HepG2 (cell line): Measurements from ENCODE around the gene ICAM3. TPM values are rescaled to one million over a fixed set of nuclear protein-coding genes. Genes with fewer than 3 reads are reported as not detected.
A peak's percentile ranks its signal among the peaks of the same experiment; 100 is the strongest.

Experiments
- ATAC-seq: fragments of 200-7000 bp; cut with Tn5 transposase; 3 replicates; pipeline ENCODE4 v1.9.1; 2020; ENCODE audit warnings: mild to moderate bottlenecking, moderate library complexity
- BruUV-seq: library from RNA; stranded (reverse); fragments of 400-500 nt; replicated peaks from 2 replicates; lab custom pipeline; 2021; lab: Mats Ljungman, UMichigan
- CTCF ChIA-PET: fragments of 300-600 bp; formaldehyde crosslinking; extraction: SDS; loops from one replicate; lab custom pipeline; 2021; ENCODE audit warnings: low total read pairs, inconsistent platforms, low intra/inter-chr PET ratio; lab: Yijun Ruan, JAX
- POLR2A ChIA-PET: fragments of 350-600 bp; sonication (Branson Sonifier 250); formaldehyde crosslinking; loops from one replicate; lab custom pipeline; 2020; ENCODE audit warnings: antibody characterized with exemption, inconsistent platforms; lab: Yijun Ruan, JAX
- DNase-seq: peaks from one replicate; pipeline ENCODE4 v3.0.0-alpha.2; 2015; ENCODE audit warnings: low spot score
- FAIRE-seq: peaks from 3 replicates; lab custom pipeline; 2011; peaks lifted over from hg19 to GRCh38; lab: Jason Lieb, UNC
- H2AFZ ChIP-seq: one replicate; pipeline ENCODE4 v1.6.1; 2011; ENCODE audit warnings: low read length, inconsistent platforms
- H3K27ac ChIP-seq: fragments of 300-600 bp; 3 replicates; pipeline ENCODE4 v1.8.0; 2011; ENCODE audit warnings: mixed run types, mild to moderate bottlenecking, mixed read lengths, low read length, inconsistent platforms; ENCODE audit not compliant: insufficient read depth; ENCODE audit errors: extremely low read length
- H3K27me3 ChIP-seq, 2 experiments: fragments of 200-600 bp in 1 of 2; 2 replicates in 1 of 2; 3 replicates in 1 of 2; pipeline versions ENCODE4 v1.6.0 to v1.8.0; 2011; ENCODE audit warnings: low read length in 2 of 2, mild to moderate bottlenecking in 2 of 2, moderate library complexity in 2 of 2, inconsistent platforms in 1 of 2; ENCODE audit not compliant: insufficient read depth in 2 of 2, control insufficient read depth in 1 of 2
- H3K36me3 ChIP-seq, 2 experiments: fragments of 200-600 bp in 1 of 2; replicated peaks in 1 of 2; 2 replicates in 1 of 2; 3 replicates in 1 of 2; pipeline versions ENCODE4 v1.5.1 to v1.8.0; 2011; ENCODE audit warnings: low read length in 2 of 2, inconsistent platforms in 1 of 2; ENCODE audit not compliant: insufficient read depth in 2 of 2, control insufficient read depth in 1 of 2
- H3K4me1 ChIP-seq: 2 replicates; pipeline ENCODE4 v1.5.1; 2012; ENCODE audit warnings: low read length, inconsistent platforms; ENCODE audit not compliant: insufficient read depth
- H3K4me2 ChIP-seq: 2 replicates; pipeline ENCODE4 v1.6.0; 2011; ENCODE audit warnings: low read depth, low read length, inconsistent platforms
- H3K4me3 ChIP-seq, 3 experiments: fragments of 200-600 bp in 1 of 3; sonication (generic), shearing (Covaris generic) in 1 of 3; replicated peaks in 1 of 3; 2 replicates each; pipeline ENCODE4 v1.5.1; 2011 to 2016; ENCODE audit warnings: low read length in 3 of 3, inconsistent platforms in 2 of 3, low read depth in 2 of 3, mild to moderate bottlenecking in 2 of 3, control low read depth in 1 of 3, mixed read lengths in 1 of 3; ENCODE audit not compliant: insufficient read depth in 1 of 3
- H3K79me2 ChIP-seq: one replicate; pipeline ENCODE4 v1.6.1; 2011; ENCODE audit warnings: low read length, inconsistent platforms; ENCODE audit not compliant: insufficient read depth
- H3K9ac ChIP-seq: 2 replicates; pipeline ENCODE4 v1.6.0; 2011; ENCODE audit warnings: mild to moderate bottlenecking, low read depth, low read length, inconsistent platforms; ENCODE audit not compliant: insufficient read depth
- H3K9me3 ChIP-seq: 2 replicates; pipeline ENCODE4 v1.5.1; 2012; ENCODE audit warnings: mild to moderate bottlenecking, low read length
- H4K20me1 ChIP-seq: 2 replicates; pipeline ENCODE4 v1.6.0; 2011; ENCODE audit warnings: inconsistent platforms, mild to moderate bottlenecking, low read length, moderate library complexity; ENCODE audit not compliant: insufficient read depth
- FOSL1 ChIP-seq: sonication (generic); formaldehyde crosslinking; IDR thresholded peaks from 2 replicates; pipeline ENCODE4 v1.9.0; 2021; ENCODE audit warnings: missing genetic modification reagents, borderline replicate concordance
- HMGA1 ChIP-seq: sonication (generic); formaldehyde crosslinking; conservative IDR thresholded peaks from 2 replicates; pipeline ENCODE4 v1.4.0; 2020; ENCODE audit warnings: missing genetic modification reagents
- MIXL1 ChIP-seq: IDR thresholded peaks from 2 replicates; pipeline ENCODE4 v1.6.1; 2016
- MYNN ChIP-seq: sonication (generic); formaldehyde crosslinking; IDR thresholded peaks from 2 replicates; pipeline ENCODE4 v1.4.0; 2020; ENCODE audit warnings: mild to moderate bottlenecking, low read depth, missing genetic modification reagents
- THAP7 ChIP-seq: sonication (generic); formaldehyde crosslinking; IDR thresholded peaks from 2 replicates; pipeline ENCODE4 v1.8.1; 2023; ENCODE audit warnings: mild to moderate bottlenecking, missing genetic modification reagents
- THAP8 ChIP-seq: sonication (generic); formaldehyde crosslinking; IDR thresholded peaks from 2 replicates; pipeline ENCODE4 v1.5.1; 2020; ENCODE audit warnings: missing genetic modification reagents, mild to moderate bottlenecking, borderline replicate concordance
- THYN1 ChIP-seq: sonication (generic); formaldehyde crosslinking; IDR thresholded peaks from 2 replicates; pipeline ENCODE4 v1.8.1; 2023; ENCODE audit warnings: low read depth, mild to moderate bottlenecking, moderate library complexity, missing genetic modification reagents, borderline replicate concordance
- ZC3H13 ChIP-seq: sonication (generic); formaldehyde crosslinking; IDR thresholded peaks from 2 replicates; pipeline ENCODE4 v1.8.1; 2023; ENCODE audit warnings: mild to moderate bottlenecking, missing genetic modification reagents, moderate library complexity
- ZMYM4 ChIP-seq: sonication (generic); formaldehyde crosslinking; IDR thresholded peaks from 2 replicates; pipeline ENCODE4 v1.8.1; 2023; ENCODE audit warnings: mild to moderate bottlenecking, missing genetic modification reagents
- ZNF142 ChIP-seq: sonication (generic); formaldehyde crosslinking; IDR thresholded peaks from 2 replicates; pipeline ENCODE4 v1.4.0; 2020; ENCODE audit warnings: missing genetic modification reagents
- ZNF296 ChIP-seq: sonication (generic); formaldehyde crosslinking; conservative IDR thresholded peaks from 2 replicates; pipeline ENCODE4 v1.5.0; 2020; ENCODE audit warnings: mild to moderate bottlenecking, missing genetic modification reagents
- ZNF414 ChIP-seq: sonication (generic); formaldehyde crosslinking; IDR thresholded peaks from 2 replicates; pipeline ENCODE4 v1.5.0; 2020; ENCODE audit warnings: missing genetic modification reagents
- ZNF629 ChIP-seq: sonication (generic); formaldehyde crosslinking; conservative IDR thresholded peaks from 2 replicates; pipeline ENCODE4 v1.5.0; 2020; ENCODE audit warnings: missing genetic modification reagents
- ZNF749 ChIP-seq: sonication (generic); formaldehyde crosslinking; IDR thresholded peaks from 2 replicates; pipeline ENCODE4 v1.8.0; 2022; ENCODE audit warnings: mild to moderate bottlenecking, missing genetic modification reagents, moderate library complexity, borderline replicate concordance
- ZNF772 ChIP-seq: sonication (generic); formaldehyde crosslinking; IDR thresholded peaks from 2 replicates; pipeline ENCODE4 v1.5.0; 2020; ENCODE audit warnings: mild to moderate bottlenecking, missing genetic modification reagents
- WGBS: methylation state at CpG from one replicate; pipeline ENCODE4 v1.1.6; 2017; ENCODE audit warnings: low lambda C conversion rate; 5-methylcytosine and 5-hydroxymethylcytosine counted together
- in situ Hi-C: cut with HindIII; loops from 2 replicates; pipeline ENCODE4 v1.10.0; 2017; ENCODE audit warnings: low pct_unique_long_range_greater_than_20kb; ENCODE audit not compliant: extremely low pct_ligation_motif_present
- intact Hi-C: fragments of 100-400 bp; cut with micrococcal nuclease; formaldehyde crosslinking; loops from one replicate; pipeline ENCODE4 v1.10.0; 2022; ENCODE audit not compliant: unreplicated experiment
- polyA plus RNA-seq, 8 experiments: library from polyadenylated mRNA; depleted of rRNA in 3 of 8; stranded (reverse) in 7 of 8; unstranded in 1 of 8; fragments of >200 nt; fragmentation: Illumina TruSeq in 4 of 8; extraction: Trizol in 4 of 8; gene quantifications; 2 replicates each; pipeline versions ENCODE4 v1.2.1 to v1.2.3, GENCODE V29; 2011 to 2016; ENCODE audit warnings: low read depth in 4 of 8, missing spikeins in 1 of 8, mixed read lengths in 1 of 8; ENCODE audit not compliant: insufficient read depth in 1 of 8
- total RNA-seq, 5 experiments: library from RNA; depleted of rRNA; stranded (reverse); fragments of >200 nt; fragmentation: Illumina TruSeq; extraction: Trizol; gene quantifications; 2 replicates each; pipeline ENCODE4 v1.2.3, GENCODE V29; 2016; ENCODE audit warnings: low read depth in 1 of 5

The ICAM3 gene
- total and polyA plus RNA-seq, 2 of the 13 experiments (the other 11 are each of a cell fraction or from before 2014, with no cell fraction given) = 14.1 to 21.0 TPM

GRCh38 chr19:10379880-10380312 lies 40.5 kb upstream of the ICAM3 start:
- TSS peak; percentile 96 for BruUV-seq
- H3K27ac ChIP-seq = peak overlapping the region; percentile 59
- ATAC-seq = no peak
- CTCF ChIA-PET = no interaction called here
- H3K4me2 ChIP-seq = peak overlapping the region; percentile 90
- peaks cover 38% of the 10 kb centered on the region for H3K4me1 ChIP-seq
- H3K9me3 ChIP-seq = no peaks in the 10 kb centered on the region
- peak overlapping the region; percentile 68 for H2AFZ ChIP-seq
- FAIRE-seq = no peak
- DNase-seq = no peak
- H4K20me1 ChIP-seq = no peaks in the 10 kb centered on the region
- intact Hi-C loops (no loop called here), in situ Hi-C loops (loop anchor here (5.0 kb wide), 1 partner anchor 43 kb away; the partner anchor contains the start of gene ICAM3)
- H3K9ac ChIP-seq = peak overlapping the region; percentile 82
- H3K4me3 ChIP-seq = peak overlapping the region; percentile 90 to 98 (median 91)
- 0% methylated on average over 7 of the region's 10 CpGs for WGBS
- POLR2A ChIA-PET = interaction anchor here (0.8 to 3.9 kb wide), 15 partner anchors 9 to 185 kb away, joined by 3 to 61 read pairs (median 6); partner anchors contain the start of genes CDC37, DNMT1, FDX2 and ICAM1
- H3K27me3 ChIP-seq = no peaks in the 10 kb centered on the region; a peak in 1 of 5 replicates
- peaks cover 5 to 9% of the 10 kb centered on the region in 2 experiments; a peak in 3 of 5 replicates for H3K36me3 ChIP-seq
- H3K79me2 ChIP-seq = peaks cover 8% of the 10 kb centered on the region
- TF ChIP-seq THAP8 (CRISPR knock-in tag) (no peak), ZNF142 (CRISPR knock-in tag) (no peak), FOSL1 (no peak), ZNF629 (peak; percentile 96), MIXL1 (CRISPR knock-in tag) (no peak), ZNF749 (CRISPR knock-in tag) (no peak), ZNF772 (CRISPR knock-in tag) (no peak), THYN1 (no peak), ZNF296 (CRISPR knock-in tag) (no peak), MYNN (no peak), HMGA1 (CRISPR knock-in tag) (no peak), THAP7 (0 out of 2 replicates have a peak, but pooled peaks have one; percentile 38), ZMYM4 (CRISPR knock-in tag) (no peak), ZNF414 (CRISPR knock-in tag) (0 out of 2 replicates have a peak, but pooled peaks have one; percentile 40), ZC3H13 (CRISPR knock-in tag) (0 out of 2 replicates have a peak, but pooled peaks have one; percentile 67)
